HG02870 (cell line): ENCODE data around the gene PLXNA2.

Experiments used
- ATAC-seq: cut with Tn5 transposase; IDR thresholded peaks from one replicate; pipeline ENCODE4 v1.9.1; 2021; ENCODE audit warnings: mild to moderate bottlenecking, moderate library complexity; ENCODE audit not compliant: unreplicated experiment

Gene PLXNA2

GRCh38 chr1:208166340-208167138 lies 77.6 kb downstream of the PLXNA2 start:
- no peak for ATAC-seq

GRCh38 chr1:208165659-208166058 lies 78.5 kb downstream of the PLXNA2 start:
- no peak for ATAC-seq

- ATAC-seq: no peak
These were observed 79.6 kb downstream of the PLXNA2 start for GRCh38 chr1:208164609-208165008.

DNA sequence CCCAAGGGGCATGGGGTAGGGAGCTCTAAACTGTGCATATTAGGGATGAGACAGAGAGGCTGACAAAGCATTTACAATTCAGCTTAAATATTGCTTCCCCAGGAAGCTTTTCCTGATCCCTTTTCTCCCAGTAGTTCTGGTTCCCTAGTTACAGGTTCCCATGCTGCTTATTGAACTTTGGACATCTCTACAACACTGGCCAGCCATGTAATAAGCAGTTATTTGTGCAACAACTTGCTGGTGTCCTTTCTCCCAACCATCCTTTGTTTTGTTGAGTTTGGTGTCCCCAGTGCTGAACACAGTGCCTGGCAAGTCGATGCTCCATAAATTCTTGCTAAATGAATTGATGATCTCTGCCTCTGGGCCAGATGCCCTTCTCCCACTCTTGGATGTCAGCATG lies 80.6 kb downstream of the PLXNA2 start:
- no peak for ATAC-seq

DNA sequence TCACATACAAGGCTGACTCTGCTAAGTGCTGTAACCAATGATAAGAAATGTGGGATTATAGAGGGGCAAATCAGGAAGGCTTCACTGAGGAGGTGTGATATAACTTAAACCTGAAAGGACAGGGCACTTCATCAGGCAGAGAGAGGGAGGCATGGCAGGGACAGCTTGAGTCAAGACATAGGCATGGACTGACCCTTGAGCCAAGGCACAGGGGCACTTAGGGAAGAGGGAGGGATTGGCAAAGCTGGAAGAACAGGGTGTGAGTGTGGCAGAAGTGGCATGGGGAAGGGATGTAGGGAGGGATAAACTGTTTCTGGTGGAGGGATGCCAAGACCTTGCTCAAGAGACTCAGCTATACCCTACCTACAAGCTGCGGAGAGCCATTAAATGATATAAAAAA lies 81.3 kb downstream of the PLXNA2 start:
- no peak for ATAC-seq

GRCh38 chr1:208161656-208162375 lies 82.4 kb downstream of the PLXNA2 start:
- ATAC-seq: no peak

- no peak for ATAC-seq
These were observed 83.2 kb downstream of the PLXNA2 start for GRCh38 chr1:208161005-208161404.

DNA sequence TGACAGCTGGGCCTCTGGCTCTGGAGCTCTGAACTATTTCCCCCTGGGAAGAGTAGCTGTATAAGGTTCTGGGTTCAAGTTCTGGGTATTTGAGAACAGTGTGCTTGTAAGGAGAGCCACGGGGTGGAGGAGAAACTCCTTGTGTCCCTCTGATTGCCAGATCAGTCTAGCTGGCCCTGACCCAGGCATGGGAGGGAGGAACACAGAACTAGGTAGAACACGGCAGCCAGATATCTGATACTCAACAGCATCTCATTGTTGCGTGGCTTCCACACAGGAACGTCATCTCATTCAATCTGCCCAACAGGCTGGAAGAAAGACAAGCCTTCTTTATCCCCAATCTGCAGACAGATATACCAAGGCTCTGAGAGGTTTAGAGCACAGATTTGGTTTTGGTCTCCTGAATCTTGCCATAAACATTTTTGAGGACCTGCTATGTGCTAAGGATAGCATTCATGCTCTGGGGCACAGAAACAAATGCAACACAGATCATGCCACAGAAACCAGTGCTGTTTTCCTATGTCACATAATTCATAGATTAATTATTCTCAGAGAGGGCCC lies 83.8 kb downstream of the PLXNA2 start:
- no peak for ATAC-seq

GRCh38 chr1:208159555-208160258 lies 84.5 kb downstream of the PLXNA2 start:
- ATAC-seq: no peak

GRCh38 chr1:208158640-208159554 lies 85.3 kb downstream of the PLXNA2 start:
- ATAC-seq: no peak

- ATAC-seq: no peak
These were observed 86.4 kb downstream of the PLXNA2 start for GRCh38 chr1:208157769-208158168.

GRCh38 chr1:208156741-208157140 lies 87.4 kb downstream of the PLXNA2 start:
- no peak for ATAC-seq

DNA sequence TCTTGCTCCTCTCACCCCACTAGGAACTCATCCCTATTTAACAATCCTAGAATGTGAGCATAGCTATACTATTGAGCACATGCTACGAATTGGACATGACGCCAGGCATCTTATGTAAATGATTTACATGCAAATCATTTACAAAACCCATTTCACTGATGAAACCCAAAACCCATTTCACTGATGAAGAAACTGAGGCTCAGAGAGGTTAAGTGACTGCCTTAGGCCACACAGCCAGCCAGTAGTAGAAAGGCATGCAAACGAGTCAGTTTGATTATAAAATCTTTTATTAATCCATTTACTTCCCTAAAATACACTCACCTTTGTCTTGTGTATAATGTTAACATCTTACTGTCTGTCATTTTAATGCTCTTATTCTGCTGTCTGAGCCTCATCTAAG lies 87.9 kb downstream of the PLXNA2 start:
- ATAC-seq: no peak

- no peak for ATAC-seq
These were observed 89.2 kb downstream of the PLXNA2 start for GRCh38 chr1:208154679-208155642.

DNA sequence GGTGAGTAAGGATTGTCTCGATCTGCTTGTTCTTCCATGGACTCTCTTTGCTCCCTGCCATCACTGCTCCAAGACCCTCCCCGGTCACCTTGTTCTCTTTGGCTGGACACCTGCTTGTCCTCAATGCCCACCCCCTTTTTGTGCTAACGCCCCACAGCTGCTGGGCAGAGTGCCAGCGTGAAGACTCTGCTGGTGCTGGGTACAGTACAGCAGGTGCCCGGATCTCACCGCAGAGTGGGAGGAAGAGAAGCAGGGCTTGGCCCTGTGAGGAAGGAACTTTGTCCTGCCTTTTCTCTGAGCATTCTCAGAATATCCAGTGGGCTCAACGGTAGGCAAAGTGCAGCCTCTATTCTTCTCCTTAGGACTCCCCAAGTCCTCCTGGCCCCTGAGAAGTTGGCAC lies 90.1 kb downstream of the PLXNA2 start:
- ATAC-seq: no peak

DNA sequence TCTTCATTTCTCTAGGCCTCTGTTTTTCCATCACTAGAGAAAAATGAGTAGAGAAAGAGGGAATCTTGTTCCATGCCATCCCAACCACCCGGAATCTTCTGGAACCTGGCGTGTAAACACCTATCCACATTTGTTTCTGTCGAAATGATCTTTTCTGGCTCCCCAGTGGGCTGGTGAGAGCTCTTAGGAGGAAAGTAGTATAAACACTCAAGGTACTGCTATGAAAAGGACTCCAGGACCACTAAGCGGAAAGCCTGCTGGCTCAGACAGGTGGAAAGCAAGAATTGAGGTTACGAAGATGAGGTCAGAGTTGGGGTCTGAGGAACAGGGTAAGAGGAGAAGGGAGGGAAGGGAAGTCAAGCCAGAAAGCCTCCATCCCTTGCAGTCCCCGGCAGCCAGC lies 90.8 kb downstream of the PLXNA2 start:
- no peak for ATAC-seq

DNA sequence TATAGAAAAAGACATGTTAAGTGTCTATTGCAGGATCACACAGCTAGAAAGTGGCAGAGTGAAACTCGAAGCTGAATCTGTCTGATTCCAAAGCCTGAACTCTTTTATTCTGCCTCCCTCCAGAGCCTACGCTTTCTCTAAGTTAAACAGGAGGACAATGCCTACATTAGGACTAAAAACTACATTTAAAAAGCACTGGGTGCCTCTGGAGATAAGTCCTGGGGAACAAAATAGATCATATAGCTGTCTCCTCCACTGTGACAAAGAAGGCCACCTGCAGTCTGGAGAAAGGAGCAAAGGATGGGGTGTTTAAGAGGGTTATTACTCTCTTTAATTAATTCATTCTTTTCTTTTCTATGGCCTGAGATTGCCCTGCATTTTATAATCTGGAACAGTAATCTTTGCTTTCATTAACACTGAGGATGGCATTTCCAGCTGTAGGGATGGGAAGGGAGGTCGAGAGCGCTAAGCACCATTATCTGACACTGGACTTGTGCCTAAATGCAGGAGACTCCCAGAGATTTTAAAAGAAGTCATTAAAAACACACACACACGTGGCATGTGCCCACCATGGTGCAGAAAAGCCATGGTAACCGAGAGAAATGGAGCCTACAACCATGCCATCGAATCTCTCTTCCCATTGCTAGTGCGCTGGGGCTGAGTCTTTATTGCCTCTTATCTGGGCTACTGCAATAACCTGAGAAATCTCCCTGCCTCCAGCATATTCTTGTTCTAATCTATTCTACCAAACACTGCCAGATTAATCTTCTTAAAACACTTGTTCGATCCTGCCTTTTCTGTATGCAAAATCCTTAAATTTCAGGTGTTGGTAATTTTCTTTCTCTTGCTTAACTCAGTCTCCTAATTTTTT lies 92.2 kb downstream of the PLXNA2 start:
- no peak for ATAC-seq

DNA sequence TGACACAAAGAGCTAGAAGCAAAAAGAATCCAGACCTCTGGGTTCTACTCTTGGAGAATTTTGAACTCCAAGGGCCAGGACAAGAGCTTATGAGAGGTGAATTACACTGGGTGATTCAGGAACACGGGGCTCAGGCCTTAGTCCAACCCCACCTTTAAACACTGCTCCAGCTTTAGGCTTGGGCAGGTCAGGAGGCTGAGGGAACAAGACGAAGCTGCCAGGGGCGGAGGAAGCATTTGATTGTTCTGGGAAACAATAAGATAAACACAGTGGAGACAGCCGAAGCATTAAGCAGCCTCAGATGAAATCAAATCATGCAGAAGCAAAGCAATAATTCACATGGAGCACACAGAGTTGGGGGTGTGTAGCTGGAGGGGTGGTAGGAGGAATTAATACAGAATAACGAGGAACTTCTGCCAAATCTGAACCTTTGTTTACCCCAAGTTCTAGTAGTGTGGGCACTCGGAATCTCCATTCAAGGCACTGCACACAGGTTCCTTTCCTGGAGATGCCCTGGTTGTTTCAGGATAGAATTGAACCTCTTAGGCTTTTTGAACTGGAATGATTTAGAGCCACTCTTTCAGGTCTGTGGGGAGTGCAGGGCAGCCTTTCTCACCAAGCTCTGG lies 93.2 kb downstream of the PLXNA2 start:
- ATAC-seq: no peak
